Vagina (tissue), 2 donors: ENCODE measurements around the gene SLAMF6. TPM values are rescaled to one million over a fixed set of nuclear protein-coding genes. Genes with fewer than 3 reads are reported as not detected.

Experiments used
- DNase-seq, 2 donors: peaks; one replicate each; pipeline ENCODE4 v3.0.0-alpha.2; 2017; ENCODE audit errors: extremely low spot score in 2 of 2
- H3K27ac ChIP-seq: fragments of 200-600 bp; sonication (generic); one replicate; pipeline ENCODE4 v1.5.1; 2019
- H3K27me3 ChIP-seq: fragments of 200-600 bp; sonication (generic); one replicate; pipeline ENCODE4 v1.5.1; 2019
- H3K36me3 ChIP-seq, 2 donors: fragments of 200-600 bp; sonication (generic); one replicate each; pipeline ENCODE4 v1.5.1; 2017 to 2019
- H3K4me1 ChIP-seq: fragments of 200-600 bp; sonication (generic); one replicate; pipeline ENCODE4 v1.5.1; 2019
- H3K4me3 ChIP-seq, 2 donors: fragments of 200-600 bp; sonication (generic); 1 replicate in 1 of 2; 2 replicates in 1 of 2; pipeline ENCODE4 v1.5.1; 2016 to 2019
- H3K9me3 ChIP-seq: fragments of 200-600 bp; sonication (generic); one replicate; pipeline ENCODE4 v1.5.1; 2019
- CTCF ChIP-seq, 3 experiments: fragments of 450-650 bp in 2 of 3; fragments of 200-600 bp in 1 of 3; sonication (generic) in 1 of 3; IDR thresholded peaks; one replicate each; pipeline ENCODE4 v1.5.1; 2017 to 2019; ENCODE audit warnings: antibody characterized with exemption in 3 of 3, mild to moderate bottlenecking in 2 of 3, moderate library complexity in 2 of 3
- POLR2A ChIP-seq, 2 donors: fragments of 450-650 bp; IDR thresholded peaks; one replicate each; pipeline ENCODE4 v1.6.1; 2017; ENCODE audit warnings: antibody characterized with exemption in 2 of 2, mild to moderate bottlenecking in 2 of 2, moderate library complexity in 2 of 2
- POLR2AphosphoS5 ChIP-seq, 2 donors: sonication (generic); formaldehyde crosslinking; IDR thresholded peaks; one replicate each; pipeline ENCODE4 v1.9.0; 2017; ENCODE audit warnings: antibody characterized with exemption in 2 of 2, mild to moderate bottlenecking in 2 of 2, low read depth in 1 of 2; ENCODE audit not compliant: insufficient read depth in 1 of 2
- intact Hi-C: fragments of 100-400 bp; cut with DNase I; formaldehyde crosslinking; loops from one replicate; pipeline ENCODE4 v1.15.1; 2023
- total RNA-seq: library from RNA; depleted of rRNA; stranded (reverse); fragments of >200 nt; gene quantifications from one replicate; pipeline ENCODE4 v1.2.3, GENCODE V29; 2016

The SLAMF6 gene
- total RNA-seq, 1 donor from 2014 or later, result 8.6 TPM

GRCh38 chr1:160548960-160549664, 26.1 kb upstream of the SLAMF6 start:
- no peak for DNase-seq
- no peak overlapping the region for H3K4me3 ChIP-seq
- intact Hi-C loops, result no loop called here
- TF ChIP-seq CTCF (IDR thresholded peaks at IDR 0.05) (no peak), POLR2AphosphoS5 (IDR thresholded peaks at IDR 0.05; ENCODE audit: insufficient read depth in 1 of 2, low read depth in 1 of 2) (no peak)
- H3K4me1 ChIP-seq, result no peaks in the 10 kb centered on the region
- no peaks in the 10 kb centered on the region for H3K9me3 ChIP-seq
- no peaks in the 10 kb centered on the region for H3K36me3 ChIP-seq
- no peak overlapping the region for H3K27ac ChIP-seq
- H3K27me3 ChIP-seq, result no peaks in the 10 kb centered on the region

- Histone ChIP-seq H3K27ac (no peak overlapping the region), H3K4me3 (no peak overlapping the region), H3K4me1 (no peaks in the 10 kb centered on the region), H3K27me3 (no peaks in the 10 kb centered on the region), H3K9me3 (no peaks in the 10 kb centered on the region), H3K36me3 (no peaks in the 10 kb centered on the region)
- intact Hi-C loops, result no loop called here
- TF ChIP-seq CTCF (IDR thresholded peaks at IDR 0.05), result no peak
- no peak for TF ChIP-seq POLR2A (IDR thresholded peaks at IDR 0.05)
- TF ChIP-seq POLR2AphosphoS5 (IDR thresholded peaks at IDR 0.05; ENCODE audit: insufficient read depth in 1 of 2, low read depth in 1 of 2), result no peak
- no peak for DNase-seq
Measured at GRCh38 chr1:160548183-160548582, 25.1 kb upstream of the SLAMF6 start.

GRCh38 chr1:160547422-160547821, 24.4 kb upstream of the SLAMF6 start:
- Histone ChIP-seq H3K27ac (no peak overlapping the region), H3K4me3 (no peak overlapping the region), H3K4me1 (no peaks in the 10 kb centered on the region), H3K9me3 (no peaks in the 10 kb centered on the region), H3K27me3 (no peaks in the 10 kb centered on the region), H3K36me3 (no peaks in the 10 kb centered on the region)
- TF ChIP-seq POLR2A (IDR thresholded peaks at IDR 0.05) (no peak), CTCF (IDR thresholded peaks at IDR 0.05) (no peak), POLR2AphosphoS5 (IDR thresholded peaks at IDR 0.05; ENCODE audit: insufficient read depth in 1 of 2, low read depth in 1 of 2) (no peak)
- intact Hi-C loops, result no loop called here
- no peak for DNase-seq

- TF ChIP-seq POLR2AphosphoS5 (IDR thresholded peaks at IDR 0.05; ENCODE audit: insufficient read depth in 1 of 2, low read depth in 1 of 2) (no peak), POLR2A (IDR thresholded peaks at IDR 0.05) (no peak), CTCF (IDR thresholded peaks at IDR 0.05) (no peak)
- no peaks in the 10 kb centered on the region for H3K4me1 ChIP-seq
- intact Hi-C loops, result no loop called here
- DNase-seq, result no peak
- no peaks in the 10 kb centered on the region for H3K27me3 ChIP-seq
- H3K36me3 ChIP-seq, result no peaks in the 10 kb centered on the region
- H3K9me3 ChIP-seq, result no peaks in the 10 kb centered on the region
- H3K4me3 ChIP-seq, result no peak overlapping the region
- H3K27ac ChIP-seq, result no peak overlapping the region
Measured at GRCh38 chr1:160546942-160547341, 23.9 kb upstream of the SLAMF6 start.

- Histone ChIP-seq H3K27ac (no peak overlapping the region), H3K4me3 (no peak overlapping the region)
- intact Hi-C loops, result no loop called here
Measured at GRCh38 chr1:160544647-160545046, 21.6 kb upstream of the SLAMF6 start.

More at GRCh38 chr1:160544647-160545046, 21.6 kb upstream of the SLAMF6 start:
- DNase-seq, result no peak
- Histone ChIP-seq H3K9me3 (no peaks in the 10 kb centered on the region), H3K4me1 (no peaks in the 10 kb centered on the region), H3K27me3 (no peaks in the 10 kb centered on the region), H3K36me3 (no peaks in the 10 kb centered on the region)
- no peak for TF ChIP-seq POLR2A (IDR thresholded peaks at IDR 0.05)
- TF ChIP-seq POLR2AphosphoS5 (IDR thresholded peaks at IDR 0.05; ENCODE audit: insufficient read depth in 1 of 2, low read depth in 1 of 2), result no peak
- TF ChIP-seq CTCF (IDR thresholded peaks at IDR 0.05), result peak in 1 of 3 experiments; percentile 4
